MV-4-11 (cell line): ENCODE data around the gene TRIM3.

ENCODE experiments used
- DNase-seq: peaks from one replicate; lab custom pipeline; 2025; lab: John Stamatoyannopoulos, UW

The TRIM3 gene

GRCh38 chr11:6437993-6438392 is 35.7 kb downstream of the TRIM3 start:
- DNase-seq, result peak; percentile 85

- no peak for DNase-seq
Observed at GRCh38 chr11:6437423-6437822, 36.3 kb downstream of the TRIM3 start.

GRCh38 chr11:6433998-6434660 is 39.6 kb downstream of the TRIM3 start:
- DNase-seq, result no peak

- DNase-seq, result no peak
Observed at GRCh38 chr11:6431861-6432260, 41.9 kb downstream of the TRIM3 start.

- no peak for DNase-seq
Observed at GRCh38 chr11:6427516-6427915, 46.2 kb downstream of the TRIM3 start.

GRCh38 chr11:6420677-6421076 is 53.1 kb downstream of the TRIM3 start:
- DNase-seq, result no peak

GRCh38 chr11:6419009-6419631 is 54.6 kb downstream of the TRIM3 start, which contains the start of gene APBB1:
Gene APBB1 (minus strand): TSS chr11:6419094. CDS start chr11:6411347, 7,747 bp downstream.
- peak; percentile 30 for DNase-seq

- no peak for DNase-seq
Observed at GRCh38 chr11:6418557-6419008, 55.2 kb downstream of the TRIM3 start.

GRCh38 chr11:6417907-6418556 is 55.7 kb downstream of the TRIM3 start:
- DNase-seq, result no peak

- DNase-seq, result no peak
Observed at GRCh38 chr11:6415797-6416196, 57.9 kb downstream of the TRIM3 start.

- DNase-seq, result peak; percentile 100
Observed at GRCh38 chr11:6414874-6415328, 58.8 kb downstream of the TRIM3 start.

- DNase-seq, result peak; percentile 92
Observed at GRCh38 chr11:6413791-6414201, 59.9 kb downstream of the TRIM3 start.

GRCh38 chr11:6411594-6412031 is 62.1 kb downstream of the TRIM3 start:
- DNase-seq, result no peak

- DNase-seq, result no peak
Observed at GRCh38 chr11:6410695-6411430, 62.9 kb downstream of the TRIM3 start.

GRCh38 chr11:6406370-6406769 is 67.4 kb downstream of the TRIM3 start:
- DNase-seq, result no peak

- DNase-seq, result no peak
Observed at GRCh38 chr11:6405846-6406245, 67.9 kb downstream of the TRIM3 start.

GRCh38 chr11:6405052-6405667 is 68.6 kb downstream of the TRIM3 start:
- no peak for DNase-seq

GRCh38 chr11:6404342-6405051 is 69.2 kb downstream of the TRIM3 start:
- no peak for DNase-seq

GRCh38 chr11:6403539-6403938 is 70.2 kb downstream of the TRIM3 start:
- no peak for DNase-seq

GRCh38 chr11:6402561-6402981 is 71.2 kb downstream of the TRIM3 start:
- DNase-seq, result peak; percentile 83

- DNase-seq, result no peak
Observed at GRCh38 chr11:6402061-6402470, 71.7 kb downstream of the TRIM3 start.
